ENCODE measurements around the gene NELFE. TPM values are rescaled to one million over a fixed set of nuclear protein-coding genes. Genes with fewer than 3 reads are reported as not detected.
"Not testable (repeated sequence)": the region's sequence is repeated elsewhere in the genome, so short reads cannot be mapped to it uniquely, and the experiment has no call there.

Gene NELFE
- total and polyA plus RNA-seq, 3 donors from 2014 or later = 181 to 292 (median 219) TPM

DNA sequence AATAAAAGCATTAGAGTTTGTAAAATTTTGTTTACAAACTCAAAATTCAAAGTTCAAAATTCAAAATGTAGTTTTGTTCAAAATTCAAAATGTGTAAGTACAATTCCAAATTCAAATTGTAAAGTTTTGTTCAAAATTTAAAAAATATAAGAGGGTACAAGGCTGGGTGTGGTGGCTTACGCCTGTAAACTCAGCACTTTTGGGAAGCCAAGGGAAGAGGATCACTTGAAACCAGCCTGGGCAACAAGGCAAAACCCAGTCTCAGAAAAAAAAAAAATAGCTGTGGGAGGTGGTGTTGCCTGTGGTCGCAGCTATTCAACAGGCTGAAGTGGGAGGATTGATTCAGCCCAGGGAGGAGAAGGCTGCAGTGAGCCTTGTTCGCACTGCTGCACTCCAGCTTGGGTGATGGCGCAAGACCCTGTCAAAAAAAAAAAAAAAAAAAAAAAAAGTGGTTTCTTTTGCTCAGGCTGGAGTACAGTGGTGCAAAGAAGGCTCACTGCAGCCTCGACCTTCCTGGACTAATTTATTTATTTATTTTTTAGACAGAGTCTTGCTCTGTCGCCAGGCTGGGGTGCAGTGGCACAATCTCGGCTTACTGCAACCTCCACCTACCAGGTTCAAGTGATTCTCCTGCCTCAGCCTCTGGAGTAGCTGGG is 51.5 kb downstream of the NELFE start:
- intact Hi-C loops (cut with DNase I; ENCODE audit: low total_unique reads) = no loop called here
- peak; percentile 57 for DNase-seq
- TF ChIP-seq POLR2A (IDR thresholded peaks at IDR 0.05) = no peak
- TF ChIP-seq, protein P1, sequence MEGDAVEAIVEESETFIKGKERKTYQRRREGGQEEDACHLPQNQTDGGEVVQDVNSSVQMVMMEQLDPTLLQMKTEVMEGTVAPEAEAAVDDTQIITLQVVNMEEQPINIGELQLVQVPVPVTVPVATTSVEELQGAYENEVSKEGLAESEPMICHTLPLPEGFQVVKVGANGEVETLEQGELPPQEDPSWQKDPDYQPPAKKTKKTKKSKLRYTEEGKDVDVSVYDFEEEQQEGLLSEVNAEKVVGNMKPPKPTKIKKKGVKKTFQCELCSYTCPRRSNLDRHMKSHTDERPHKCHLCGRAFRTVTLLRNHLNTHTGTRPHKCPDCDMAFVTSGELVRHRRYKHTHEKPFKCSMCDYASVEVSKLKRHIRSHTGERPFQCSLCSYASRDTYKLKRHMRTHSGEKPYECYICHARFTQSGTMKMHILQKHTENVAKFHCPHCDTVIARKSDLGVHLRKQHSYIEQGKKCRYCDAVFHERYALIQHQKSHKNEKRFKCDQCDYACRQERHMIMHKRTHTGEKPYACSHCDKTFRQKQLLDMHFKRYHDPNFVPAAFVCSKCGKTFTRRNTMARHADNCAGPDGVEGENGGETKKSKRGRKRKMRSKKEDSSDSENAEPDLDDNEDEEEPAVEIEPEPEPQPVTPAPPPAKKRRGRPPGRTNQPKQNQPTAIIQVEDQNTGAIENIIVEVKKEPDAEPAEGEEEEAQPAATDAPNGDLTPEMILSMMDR (IDR thresholded peaks at IDR 0.05) = no peak

DNA sequence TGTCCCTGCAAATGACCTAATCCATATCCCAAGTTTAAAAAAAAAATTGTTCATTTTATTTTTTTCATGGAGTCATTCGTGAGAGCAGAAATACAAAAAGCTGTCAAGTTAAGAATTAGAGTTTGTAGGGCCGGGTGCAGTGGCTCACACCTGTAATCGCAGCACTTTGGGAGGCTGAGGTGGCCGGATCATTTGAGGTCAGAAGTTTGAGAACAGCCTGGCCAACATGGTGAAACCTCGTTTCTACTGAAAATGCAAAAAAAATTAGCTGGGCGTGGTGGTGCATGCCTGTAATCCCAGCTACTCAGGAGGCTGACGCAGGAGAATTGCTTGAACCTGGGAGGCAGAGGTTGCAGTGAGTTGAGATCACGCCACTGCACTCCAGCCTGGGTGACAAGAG is 52.0 kb downstream of the NELFE start:
- H3K27ac ChIP-seq; H3K4me3 ChIP-seq; H3K9me3 ChIP-seq; H3K27me3 ChIP-seq; H3K36me3 ChIP-seq (ENCODE audit: low read depth, missing control alignments); DNase-seq; intact Hi-C loops (cut with DNase I; ENCODE audit: low total_unique reads): not testable (repeated sequence)
- WGBS, 2 donors = 81 to 84% methylated on average over 8 of the region's 8 CpGs
- H3K4me1 ChIP-seq = peaks cover 24% of the 10 kb centered on the region

More for the DNA sequence above, 51.5 kb downstream of the NELFE start:
- no peak overlapping the region for H3K4me3 ChIP-seq
- H3K9me3 ChIP-seq = no peaks in the 10 kb centered on the region
- no peaks in the 10 kb centered on the region for H3K36me3 ChIP-seq (ENCODE audit: low read depth, missing control alignments)
- no peaks in the 10 kb centered on the region for H3K27me3 ChIP-seq
- H3K27ac ChIP-seq = no peak overlapping the region
- H3K4me1 ChIP-seq = peaks cover 24% of the 10 kb centered on the region
- 51 to 59% methylated on average over 7 of the region's 7 CpGs for WGBS, 2 donors

DNA sequence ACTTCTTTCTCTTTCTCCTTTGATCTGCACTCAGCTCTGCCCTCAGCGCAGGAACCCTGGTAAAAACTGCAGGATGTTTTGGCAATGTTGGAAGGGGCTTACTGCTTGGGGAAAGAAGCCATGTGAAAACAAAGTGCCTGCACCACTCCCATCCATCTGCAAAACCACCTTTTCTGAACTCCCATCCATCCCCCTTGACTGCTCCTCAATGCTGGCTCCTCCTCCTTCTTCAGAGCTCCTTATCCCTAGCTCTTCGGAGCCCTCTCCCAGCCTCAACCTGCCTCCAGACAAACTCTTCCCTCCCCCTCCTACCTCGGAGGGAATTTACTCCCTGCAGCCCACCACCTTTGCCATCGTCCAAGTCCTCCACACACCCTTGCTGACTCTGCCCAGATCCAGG is 52.6 kb downstream of the NELFE start:
- DNase-seq = no peak
- WGBS, 2 donors = 52 to 57% methylated on average over 4 of the region's 4 CpGs

DNA sequence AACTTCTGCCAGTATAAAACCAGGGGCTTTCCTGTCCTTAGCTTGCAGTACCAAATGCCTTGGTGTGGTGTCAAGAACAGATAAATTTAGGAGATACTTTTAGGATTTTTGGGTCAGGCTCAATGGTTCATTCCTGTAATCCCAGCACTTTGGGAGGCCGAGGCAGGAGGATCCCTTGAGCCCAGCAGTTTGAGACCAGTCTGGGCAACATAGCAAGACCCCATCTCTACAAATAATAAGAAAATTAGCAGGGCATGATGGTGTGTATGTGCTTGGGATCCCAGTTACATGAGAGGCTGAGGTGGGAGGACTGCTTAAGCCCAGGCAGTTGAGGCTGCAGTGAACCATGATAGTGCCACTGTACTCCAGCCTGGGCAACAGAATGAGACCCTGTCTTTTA is 53.7 kb downstream of the NELFE start:
- Histone ChIP-seq H3K4me3 (no peak overlapping the region), H3K27ac (no peak overlapping the region), H3K4me1 (peaks cover 39% of the 10 kb centered on the region), H3K27me3 (no peaks in the 10 kb centered on the region), H3K36me3 (ENCODE audit: low read depth, missing control alignments) (no peaks in the 10 kb centered on the region), H3K9me3 (no peaks in the 10 kb centered on the region)
- intact Hi-C loops (cut with DNase I; ENCODE audit: low total_unique reads) = no loop called here
- no peak for TF ChIP-seq POLR2A (IDR thresholded peaks at IDR 0.05)
- TF ChIP-seq, protein P1 (IDR thresholded peaks at IDR 0.05) = no peak
- 86 to 97% methylated on average over 1 of the region's 1 CpG for WGBS, 2 donors
- DNase-seq = no peak

More for the DNA sequence above, 52.6 kb downstream of the NELFE start:
- Histone ChIP-seq H3K36me3 (ENCODE audit: low read depth, missing control alignments) (no peaks in the 10 kb centered on the region), H3K4me1 (peaks cover 28% of the 10 kb centered on the region), H3K27me3 (no peaks in the 10 kb centered on the region), H3K9me3 (no peaks in the 10 kb centered on the region), H3K27ac (no peak overlapping the region), H3K4me3 (no peak overlapping the region)
- intact Hi-C loops (cut with DNase I; ENCODE audit: low total_unique reads) = no loop called here
- TF ChIP-seq, protein P1 (IDR thresholded peaks at IDR 0.05) = no peak
- TF ChIP-seq POLR2A (IDR thresholded peaks at IDR 0.05) = no peak

DNA sequence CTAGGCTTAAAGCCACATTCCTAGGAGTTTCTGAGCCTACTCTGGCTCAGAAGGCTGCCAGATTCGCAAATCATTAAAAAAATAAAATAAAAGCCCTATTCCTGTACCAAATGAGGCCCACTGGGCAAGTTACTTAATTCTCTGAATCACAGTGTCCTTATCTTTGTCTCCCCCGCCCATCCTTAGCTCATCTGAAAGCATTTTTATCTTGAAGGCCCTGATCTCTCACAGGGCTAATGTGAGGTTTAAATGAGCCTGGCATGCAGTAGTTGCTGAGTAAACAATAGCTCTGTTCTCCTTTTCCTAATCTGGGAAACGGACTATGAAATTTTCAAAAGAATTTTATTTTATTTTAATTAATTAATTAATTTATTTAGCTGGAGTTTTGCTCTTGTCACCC is 54.8 kb downstream of the NELFE start:
- no peaks in the 10 kb centered on the region for H3K9me3 ChIP-seq
- intact Hi-C loops (cut with DNase I; ENCODE audit: low total_unique reads) = no loop called here
- peaks cover 44% of the 10 kb centered on the region for H3K4me1 ChIP-seq
- 44 to 73% methylated on average over 3 of the region's 3 CpGs for WGBS, 2 donors
- peak overlapping the region; percentile 29 to 83 for H3K27ac ChIP-seq
- TF ChIP-seq, protein P1 (IDR thresholded peaks at IDR 0.05) = no peak
- no peak for TF ChIP-seq POLR2A (IDR thresholded peaks at IDR 0.05)
- no peak overlapping the region for H3K4me3 ChIP-seq
- no peaks in the 10 kb centered on the region for H3K36me3 ChIP-seq (ENCODE audit: low read depth, missing control alignments)
- H3K27me3 ChIP-seq = no peaks in the 10 kb centered on the region
- DNase-seq = peak; percentile 56

MicroRNAs encoded within 50 kb of the gene (microRNA counts, 767-probe panel; counts per million panel counts)
- microRNA hsa-miR-1236 = 0 to 152 counts per million in 2 donors

Small RNAs within 50 kb of the gene (microRNA-seq; reads per million reads assigned to microRNA genes)
- 0 to 2.8 reads per million in 2 donors for gene MIR1236 (ENCODE audit: borderline number of aligned reads in 2 of 2, borderline replicate concordance in 1 of 2)

Small RNAs within 50 kb of the gene (small RNA-seq; reads per million reads assigned to genes)
- gene AL645922.1 = 0 reads per million in 2 donors

Other genes with a start within 250 kb of the NELFE start
Only the 30 nearest of the 35 such genes appear.
- 10 to 100 TPM; 19.6 to 38.0 TPM for gene DDAH2, start 229.7 kb downstream of the NELFE start, total RNA-seq
- 50.8 TPM for gene DDAH2, start 229.7 kb downstream of the NELFE start, polyA plus RNA-seq (ENCODE audit: insufficient read depth, low read depth, low replicate concordance)
- gene CLIC1, start 222.4 kb downstream of the NELFE start, total RNA-seq = 10 to 100 TPM; 35.4 to 93.5 TPM
- 130 TPM for gene CLIC1, start 222.4 kb downstream of the NELFE start, polyA plus RNA-seq (ENCODE audit: insufficient read depth, low read depth, low replicate concordance)
- 100 to 1,000 TPM in 1 of 2 donors, 10 to 100 TPM in 1; 77.6 to 135 TPM for gene MSH5, start 219.0 kb downstream of the NELFE start, total RNA-seq
- 36.2 TPM for gene MSH5, start 219.0 kb downstream of the NELFE start, polyA plus RNA-seq (ENCODE audit: insufficient read depth, low read depth, low replicate concordance)
- gene SAPCD1, start 196.3 kb downstream of the NELFE start, total RNA-seq = 10 to 100 TPM; 10.4 to 11.6 TPM
- 5.9 TPM for gene SAPCD1, start 196.3 kb downstream of the NELFE start, polyA plus RNA-seq (ENCODE audit: insufficient read depth, low read depth, low replicate concordance)
- gene VWA7, start 181.6 kb downstream of the NELFE start, total RNA-seq = 1 to 10 TPM; 3.1 to 6.3 TPM
- gene VWA7, start 181.6 kb downstream of the NELFE start, polyA plus RNA-seq (ENCODE audit: insufficient read depth, low read depth, low replicate concordance) = 2.7 TPM
- 100 to 1,000 TPM in 1 of 2 donors, 10 to 100 TPM in 1; 94.8 to 131 TPM for gene VARS1, start 163.2 kb downstream of the NELFE start, total RNA-seq
- 156 TPM for gene VARS1, start 163.2 kb downstream of the NELFE start, polyA plus RNA-seq (ENCODE audit: insufficient read depth, low read depth, low replicate concordance)
- 10 to 100 TPM; 43.3 to 49.6 TPM for gene LSM2, start 152.0 kb downstream of the NELFE start, total RNA-seq
- gene LSM2, start 152.0 kb downstream of the NELFE start, polyA plus RNA-seq (ENCODE audit: insufficient read depth, low read depth, low replicate concordance) = 55.5 TPM
- gene HSPA1L, start 143.7 kb downstream of the NELFE start, total RNA-seq = 10 to 100 TPM; 30.3 to 87.9 TPM
- 103 TPM for gene HSPA1L, start 143.7 kb downstream of the NELFE start, polyA plus RNA-seq (ENCODE audit: insufficient read depth, low read depth, low replicate concordance)
- gene HSPA1A, start 143.4 kb downstream of the NELFE start, total RNA-seq = 100 to 1,000 TPM; 113 to 151 TPM
- 90.4 TPM for gene HSPA1A, start 143.4 kb downstream of the NELFE start, polyA plus RNA-seq (ENCODE audit: insufficient read depth, low read depth, low replicate concordance)
- 100 to 1,000 TPM; 167 to 204 TPM for gene HSPA1B, start 131.2 kb downstream of the NELFE start, total RNA-seq
- 127 TPM for gene HSPA1B, start 131.2 kb downstream of the NELFE start, polyA plus RNA-seq (ENCODE audit: insufficient read depth, low read depth, low replicate concordance)
- 10 to 100 TPM; 31.7 to 65.9 TPM for gene NEU1, start 96.2 kb downstream of the NELFE start, total RNA-seq
- gene NEU1, start 96.2 kb downstream of the NELFE start, polyA plus RNA-seq (ENCODE audit: insufficient read depth, low read depth, low replicate concordance) = 27.4 TPM
- gene SLC44A4, start 80.0 kb downstream of the NELFE start, total RNA-seq = 1 to 10 TPM in 1 of 2 donors, under 1 TPM in 1; 0.87 to 1.2 TPM
- 6.3 TPM for gene SLC44A4, start 80.0 kb downstream of the NELFE start, polyA plus RNA-seq (ENCODE audit: insufficient read depth, low read depth, low replicate concordance)
- gene EHMT2, start 61.3 kb downstream of the NELFE start, total RNA-seq = 100 to 1,000 TPM; 102 to 106 TPM
- 82.2 TPM for gene EHMT2, start 61.3 kb downstream of the NELFE start, polyA plus RNA-seq (ENCODE audit: insufficient read depth, low read depth, low replicate concordance)
- 1 to 10 TPM; 5.3 to 5.6 TPM for gene ZBTB12, start 56.9 kb downstream of the NELFE start, total RNA-seq
- 6.3 TPM for gene ZBTB12, start 56.9 kb downstream of the NELFE start, polyA plus RNA-seq (ENCODE audit: insufficient read depth, low read depth, low replicate concordance)
- 1 to 10 TPM; 5.1 to 6.3 TPM for gene C2, start 31.3 kb downstream of the NELFE start, total RNA-seq
- 24.8 TPM for gene C2, start 31.3 kb downstream of the NELFE start, polyA plus RNA-seq (ENCODE audit: insufficient read depth, low read depth, low replicate concordance)
- gene CFB, start 12.9 kb downstream of the NELFE start, total RNA-seq = 1 to 10 TPM; 4.8 to 5.8 TPM
- gene CFB, start 12.9 kb downstream of the NELFE start, polyA plus RNA-seq (ENCODE audit: insufficient read depth, low read depth, low replicate concordance) = 38.6 TPM
- gene SKIC2, start 204 bp upstream of the NELFE start, total RNA-seq = 10 to 100 TPM; 59.2 to 73.0 TPM
- 39.6 TPM for gene SKIC2, start 204 bp upstream of the NELFE start, polyA plus RNA-seq (ENCODE audit: insufficient read depth, low read depth, low replicate concordance)
- 10 to 100 TPM; 43.7 to 59.1 TPM for gene DXO, start 13.2 kb upstream of the NELFE start, total RNA-seq
- gene DXO, start 13.2 kb upstream of the NELFE start, polyA plus RNA-seq (ENCODE audit: insufficient read depth, low read depth, low replicate concordance) = 96.6 TPM
- 100 to 1,000 TPM in 1 of 2 donors, 10 to 100 TPM in 1; 24.6 to 123 TPM for gene C4A, start 23.1 kb upstream of the NELFE start, total RNA-seq
- gene C4A, start 23.1 kb upstream of the NELFE start, polyA plus RNA-seq (ENCODE audit: insufficient read depth, low read depth, low replicate concordance) = 114 TPM
- 10 to 100 TPM; 21.3 to 96.7 TPM for gene C4B, start 55.8 kb upstream of the NELFE start, total RNA-seq
- gene C4B, start 55.8 kb upstream of the NELFE start, polyA plus RNA-seq (ENCODE audit: insufficient read depth, low read depth, low replicate concordance) = 125 TPM
- 1 to 10 TPM in 1 of 2 donors, under 1 TPM in 1; 0.81 to 1.7 TPM for gene CYP21A2, start 79.4 kb upstream of the NELFE start, total RNA-seq
- gene CYP21A2, start 79.4 kb upstream of the NELFE start, polyA plus RNA-seq (ENCODE audit: insufficient read depth, low read depth, low replicate concordance) = 0.96 TPM
- gene TNXB, start 150.4 kb upstream of the NELFE start, total RNA-seq = 10 to 100 TPM; 42.4 to 44.0 TPM
- 78.2 TPM for gene TNXB, start 150.4 kb upstream of the NELFE start, polyA plus RNA-seq (ENCODE audit: insufficient read depth, low read depth, low replicate concordance)
- 100 to 1,000 TPM; 120 to 138 TPM for gene ATF6B, start 169.3 kb upstream of the NELFE start, total RNA-seq
- 76.3 TPM for gene ATF6B, start 169.3 kb upstream of the NELFE start, polyA plus RNA-seq (ENCODE audit: insufficient read depth, low read depth, low replicate concordance)
- gene FKBPL, start 171.3 kb upstream of the NELFE start, total RNA-seq = 1 to 10 TPM; 7.2 to 9.5 TPM
- 11.6 TPM for gene FKBPL, start 171.3 kb upstream of the NELFE start, polyA plus RNA-seq (ENCODE audit: insufficient read depth, low read depth, low replicate concordance)
- gene PRRT1, start 193.0 kb upstream of the NELFE start, total RNA-seq = 1 to 10 TPM; 4.2 to 6.2 TPM
- gene PRRT1, start 193.0 kb upstream of the NELFE start, polyA plus RNA-seq (ENCODE audit: insufficient read depth, low read depth, low replicate concordance) = 6.1 TPM
- gene PPT2, start 195.2 kb upstream of the NELFE start, total RNA-seq = 10 to 100 TPM; 33.9 to 92.8 TPM
- gene PPT2, start 195.2 kb upstream of the NELFE start, polyA plus RNA-seq (ENCODE audit: insufficient read depth, low read depth, low replicate concordance) = 18.9 TPM
- 10 to 100 TPM; 24.3 to 25.7 TPM for gene EGFL8, start 205.6 kb upstream of the NELFE start, total RNA-seq
- 13.9 TPM for gene EGFL8, start 205.6 kb upstream of the NELFE start, polyA plus RNA-seq (ENCODE audit: insufficient read depth, low read depth, low replicate concordance)
- 100 to 1,000 TPM; 107 to 115 TPM for gene AGPAT1, start 217.1 kb upstream of the NELFE start, total RNA-seq
- 158 TPM for gene AGPAT1, start 217.1 kb upstream of the NELFE start, polyA plus RNA-seq (ENCODE audit: insufficient read depth, low read depth, low replicate concordance)
- 10 to 100 TPM; 76.1 to 79.0 TPM for gene RNF5, start 219.4 kb upstream of the NELFE start, total RNA-seq
- 67.1 TPM for gene RNF5, start 219.4 kb upstream of the NELFE start, polyA plus RNA-seq (ENCODE audit: insufficient read depth, low read depth, low replicate concordance)
- gene AGER, start 225.3 kb upstream of the NELFE start, total RNA-seq = 1 to 10 TPM; 5.8 to 8.6 TPM
- 7.8 TPM for gene AGER, start 225.3 kb upstream of the NELFE start, polyA plus RNA-seq (ENCODE audit: insufficient read depth, low read depth, low replicate concordance)